Inflammatory macrophage treated with lipopolysaccharide for 4 hours (primary cell): ENCODE data around the gene CIDEC.
"Not testable (repeated sequence)": the region's sequence is repeated elsewhere in the genome, so short reads cannot be mapped to it uniquely, and the experiment has no call there.

Experiments
- DNase-seq: peaks from one replicate; pipeline ENCODE4 v3.0.0-alpha.2; 2020

The CIDEC gene

DNA sequence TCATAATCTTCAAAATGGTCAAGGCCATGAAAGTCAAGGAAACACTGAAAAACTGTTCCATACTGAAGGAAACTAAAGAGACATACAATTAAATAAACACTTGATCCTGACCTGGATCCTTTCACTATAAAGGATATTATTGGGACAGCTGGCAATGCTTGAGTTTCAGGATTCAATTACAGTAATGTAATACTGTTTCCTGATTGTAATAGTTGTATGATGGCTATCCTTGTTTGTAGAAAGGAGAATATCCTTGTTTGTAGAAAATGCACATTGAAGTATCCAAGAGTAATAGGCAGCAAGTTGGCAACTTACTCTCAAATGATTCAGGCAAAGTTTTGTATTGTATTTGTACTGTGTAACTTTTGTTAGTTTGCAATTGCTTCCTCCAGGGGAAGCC, 4.6 kb downstream of the CIDEC start:
- no peak for DNase-seq

DNA sequence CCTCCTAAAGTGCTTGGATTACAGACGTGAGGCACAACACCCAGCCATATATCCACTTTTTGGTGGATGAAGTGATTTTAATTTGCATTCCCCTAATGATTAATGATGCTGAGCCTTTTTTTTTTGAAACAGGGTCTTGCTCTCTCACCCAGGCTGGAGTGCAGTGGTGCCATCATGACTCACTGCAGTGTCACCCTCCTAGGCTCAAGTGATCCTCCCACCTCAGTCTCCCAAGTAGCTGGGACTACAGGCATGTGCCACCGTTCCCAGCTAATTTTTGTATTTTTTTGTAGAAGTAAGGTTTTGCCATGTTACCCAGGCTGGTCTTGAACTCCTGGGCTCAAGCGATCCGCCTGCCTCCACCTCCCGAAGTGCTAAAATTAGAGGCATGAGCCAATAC, 8.0 kb downstream of the CIDEC start:
- DNase-seq: not testable (repeated sequence)

DNA sequence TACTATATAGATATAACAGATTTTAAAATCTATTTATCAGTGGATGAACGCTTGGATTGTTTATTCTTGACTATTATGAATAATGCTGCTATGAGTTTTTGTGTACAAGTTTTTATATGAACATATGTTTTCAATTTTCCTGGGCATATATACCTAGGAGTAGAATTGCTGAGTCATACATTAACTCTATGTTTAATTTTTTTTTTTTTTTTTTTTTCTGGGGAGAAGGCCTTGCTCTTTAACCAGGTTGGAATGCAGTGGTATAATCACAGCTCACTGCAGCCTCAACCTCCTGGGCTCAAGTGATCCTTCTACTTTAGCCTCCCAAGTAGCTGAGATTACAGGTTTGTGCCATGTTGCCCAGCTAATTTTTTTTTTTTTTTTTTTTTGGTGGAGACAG, 9.1 kb downstream of the CIDEC start:
- DNase-seq: no peak

DNA sequence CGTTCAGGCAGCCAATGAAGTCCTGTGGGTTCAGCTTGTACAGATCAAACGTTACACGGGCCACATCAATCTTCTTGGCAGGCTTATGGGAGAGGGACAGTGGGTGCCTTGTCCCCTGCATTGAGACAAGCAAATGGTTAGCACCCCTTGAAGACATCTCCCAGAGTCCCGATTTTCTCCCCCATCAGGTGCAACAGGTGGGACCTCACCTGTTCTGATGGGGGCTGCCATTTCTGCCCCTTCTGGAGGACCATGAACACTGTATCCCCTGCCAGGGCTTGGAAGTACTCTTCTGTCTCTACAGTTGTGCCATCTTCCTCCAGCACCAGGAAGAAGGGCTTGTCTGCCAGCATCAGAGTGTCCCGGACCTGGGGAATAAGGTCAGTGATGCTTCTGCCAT, 10.1 kb downstream of the CIDEC start:
- DNase-seq: no peak

DNA sequence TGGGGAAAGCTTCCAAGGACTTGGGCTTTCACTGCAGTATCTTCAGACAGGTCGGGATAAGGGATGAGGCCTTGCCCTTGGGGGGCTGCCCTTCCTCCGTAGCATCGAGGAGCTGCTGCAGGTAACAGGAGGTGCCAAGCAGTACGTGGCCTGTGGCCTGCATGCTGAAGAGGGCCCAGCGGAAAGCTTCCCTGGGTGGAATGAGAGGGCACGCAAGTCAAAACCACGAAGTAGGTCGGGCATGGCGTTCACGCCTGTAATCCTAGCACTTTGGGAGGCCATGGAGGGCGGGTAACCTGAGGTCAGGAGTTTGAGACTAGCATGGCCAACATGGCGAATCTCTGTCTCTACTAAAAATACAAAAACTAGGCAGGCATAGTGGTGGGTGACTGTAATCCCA, 12.9 kb downstream of the CIDEC start:
- DNase-seq: no peak

DNA sequence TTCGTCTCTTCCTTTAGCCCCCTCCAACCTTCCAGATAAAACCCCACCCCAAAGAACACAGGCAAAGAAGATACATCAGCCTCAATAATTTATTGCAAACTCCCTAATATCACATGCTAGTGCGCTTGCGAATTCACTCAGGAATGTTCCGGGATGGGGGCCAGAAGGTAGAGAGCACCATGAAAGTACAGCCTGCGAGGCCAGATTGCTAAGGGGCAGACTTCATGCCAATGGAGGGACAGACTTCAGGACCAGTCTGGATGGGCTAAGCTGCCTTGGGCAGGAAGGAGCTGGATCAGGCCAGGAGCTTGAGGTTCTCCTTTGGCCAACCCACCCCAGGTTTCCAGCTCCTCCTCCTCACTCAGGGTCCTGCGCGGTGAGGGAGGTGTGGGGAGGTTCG, 13.4 kb downstream of the CIDEC start:
- no peak for DNase-seq

DNA sequence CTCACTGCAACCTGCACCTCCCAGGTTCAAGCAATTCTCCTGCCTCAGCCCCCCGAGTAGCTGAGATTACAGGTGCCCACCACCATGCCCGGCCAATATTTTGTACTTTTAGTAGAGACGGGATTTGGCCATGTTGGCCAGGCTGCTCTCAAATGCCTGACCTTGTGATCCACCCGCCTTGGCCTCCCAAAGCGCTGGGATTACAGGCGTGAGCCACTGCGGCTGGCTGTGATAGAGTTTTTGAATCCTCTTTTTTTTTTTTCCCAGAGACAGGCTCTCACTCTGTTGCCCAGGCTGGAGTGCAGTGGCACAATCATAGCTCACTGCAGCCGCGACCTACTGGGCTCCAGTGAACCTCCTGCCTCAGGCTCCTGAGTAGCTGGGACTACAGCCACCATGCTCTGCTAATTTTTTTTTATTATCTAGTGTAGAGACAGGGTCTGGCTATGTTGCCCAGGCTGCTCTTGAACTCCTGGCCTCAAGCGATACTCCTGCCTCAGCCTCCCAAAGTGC, 14.9 kb downstream of the CIDEC start:
- DNase-seq: not testable (repeated sequence)

DNA sequence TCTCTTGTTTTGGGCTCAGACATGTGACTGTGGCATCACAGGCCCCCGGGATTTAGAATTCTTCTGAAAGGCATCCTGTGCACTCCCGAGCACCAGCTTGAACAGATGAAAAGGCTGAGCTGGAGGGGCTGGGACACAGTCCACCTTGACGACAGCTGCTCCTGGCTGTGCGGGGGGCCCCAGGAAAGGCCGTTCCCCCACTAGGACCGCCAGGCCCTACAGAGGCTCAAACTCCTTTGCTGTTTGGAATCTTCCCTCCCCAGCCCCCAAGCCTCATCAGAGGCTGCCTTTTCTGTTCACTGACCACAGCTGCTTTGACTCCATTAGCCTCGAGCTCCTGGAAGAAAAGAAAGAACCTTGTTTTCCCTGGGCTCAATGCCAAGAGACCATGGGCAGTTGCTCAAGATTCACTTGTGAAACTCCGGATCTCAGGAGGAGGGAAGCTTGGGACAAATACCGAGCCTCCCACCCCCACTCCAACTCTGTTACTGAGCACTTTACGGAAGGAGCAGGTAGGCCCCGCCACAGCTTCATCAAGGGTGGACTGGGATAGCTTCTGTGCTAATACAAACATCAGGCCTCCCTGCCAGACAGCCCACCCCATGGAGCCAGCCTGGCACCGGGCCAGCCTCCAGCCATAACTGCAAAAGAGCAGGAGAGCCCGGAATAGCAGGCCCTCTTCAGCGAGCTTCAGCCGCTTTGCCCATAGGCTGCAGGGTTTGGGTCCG, 15.7 kb downstream of the CIDEC start:
- DNase-seq: peak; percentile 61

DNA sequence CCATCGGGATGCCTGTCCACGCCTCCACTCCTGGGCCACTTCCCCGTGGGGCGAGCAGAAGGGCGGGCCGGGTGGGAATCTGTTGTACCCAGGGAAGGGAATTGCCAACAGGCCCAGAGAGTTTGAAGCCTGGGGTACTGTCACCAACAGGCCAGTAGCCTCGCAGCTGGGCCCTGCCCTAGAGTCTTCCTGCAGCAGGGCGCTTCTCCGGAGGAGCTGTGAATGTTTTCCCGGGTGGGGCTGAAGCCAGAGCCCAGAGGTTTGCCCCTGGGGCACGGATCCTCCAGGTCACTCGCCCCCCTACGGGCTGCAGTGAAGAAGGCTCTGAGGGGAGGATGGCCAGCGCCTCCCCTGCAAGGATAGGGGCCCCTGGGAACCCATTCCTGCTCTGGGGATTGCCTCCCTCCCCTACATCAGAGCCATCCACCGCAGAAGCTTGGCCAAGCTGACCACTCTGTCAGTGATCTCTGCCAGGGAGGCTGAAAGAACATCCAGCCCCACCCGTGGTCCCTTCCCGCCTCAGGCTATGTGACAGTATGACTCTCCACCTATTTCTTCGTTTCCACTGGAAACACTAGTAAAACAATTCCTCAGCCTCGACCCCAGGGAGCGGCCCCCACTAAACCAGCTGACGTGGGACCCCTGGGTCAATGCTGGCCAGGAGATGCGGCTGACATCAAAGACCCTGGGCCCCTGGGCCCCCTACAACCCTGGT, 16.8 kb downstream of the CIDEC start:
- DNase-seq: no peak

DNA sequence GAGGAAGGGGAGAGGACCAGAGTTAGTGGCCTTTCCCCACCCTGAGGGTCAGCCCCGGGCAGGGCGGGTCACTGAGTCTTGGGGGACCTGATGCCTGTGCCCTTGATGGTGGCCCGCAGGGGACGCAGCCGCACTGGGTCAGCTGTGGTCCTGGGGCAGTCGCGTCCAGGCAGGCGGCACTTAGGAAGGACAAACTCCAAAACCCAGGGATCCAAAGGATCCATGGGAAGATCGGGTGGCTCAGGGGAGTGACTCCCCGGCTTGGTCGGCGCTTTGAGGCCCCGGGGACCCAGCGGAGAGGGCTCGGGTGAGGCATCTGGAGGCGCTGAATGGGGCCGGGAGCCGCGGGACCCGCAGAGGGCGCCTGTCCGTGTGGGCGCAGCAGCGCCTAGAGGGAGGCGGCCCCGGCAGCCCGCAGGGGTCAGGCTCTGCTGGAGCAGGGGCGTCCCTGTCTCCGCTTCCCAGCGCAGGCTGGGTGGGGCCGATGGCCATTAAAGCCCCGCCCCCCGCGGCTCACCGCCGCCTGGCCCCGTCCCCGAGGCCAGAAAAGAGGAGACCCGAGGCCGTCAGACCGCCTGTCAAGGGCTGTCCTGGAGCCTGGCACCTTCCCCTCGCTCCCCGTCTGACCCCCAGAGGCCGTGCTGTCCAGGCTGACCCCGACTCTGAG, 17.5 kb downstream of the CIDEC start:
- DNase-seq: peak; percentile 44

DNA sequence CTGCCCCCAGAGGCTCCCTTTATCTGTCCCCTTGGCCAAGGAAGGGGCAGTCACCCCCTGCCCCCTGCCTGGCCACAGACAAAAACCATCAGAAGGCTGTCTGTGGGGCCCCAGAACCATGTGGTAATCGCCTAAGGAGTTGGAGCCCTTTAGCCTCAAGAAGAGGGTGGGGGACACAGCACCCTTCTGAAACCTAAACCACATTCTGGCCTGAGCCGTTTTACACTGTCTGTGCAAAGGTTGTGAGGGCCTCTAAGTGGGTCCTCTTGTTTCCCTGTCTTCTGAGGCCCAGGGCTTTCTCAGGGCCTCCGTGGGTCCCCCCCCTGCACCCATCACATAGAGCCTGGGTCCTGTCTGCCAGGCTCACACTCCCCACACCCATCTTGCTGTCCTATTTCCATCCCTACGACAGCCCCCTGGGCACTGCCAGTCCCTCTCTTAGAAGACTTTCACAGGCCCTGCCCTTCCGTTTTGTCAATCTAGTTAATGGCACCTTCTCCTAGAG, 18.4 kb downstream of the CIDEC start:
- no peak for DNase-seq

DNA sequence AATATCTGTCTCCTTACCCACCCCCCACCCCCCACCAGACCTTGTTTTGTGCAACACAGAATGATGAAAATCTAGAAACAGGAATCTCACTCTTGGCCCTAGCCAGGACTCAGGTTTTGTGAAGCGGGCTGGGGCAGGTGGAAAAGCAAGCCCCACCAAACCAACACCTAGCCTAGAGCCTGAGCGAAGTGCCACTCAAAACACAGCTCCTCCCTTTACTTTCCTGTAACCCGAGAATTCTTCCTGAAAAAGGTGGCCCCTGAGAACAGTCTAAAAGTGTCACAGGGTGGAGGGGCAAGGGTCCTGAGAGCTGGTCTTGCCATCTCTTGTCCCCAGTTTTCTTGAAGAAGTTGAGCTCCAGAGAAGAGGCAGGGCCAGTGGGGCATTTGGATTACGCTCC, 18.9 kb downstream of the CIDEC start:
- DNase-seq: no peak

DNA sequence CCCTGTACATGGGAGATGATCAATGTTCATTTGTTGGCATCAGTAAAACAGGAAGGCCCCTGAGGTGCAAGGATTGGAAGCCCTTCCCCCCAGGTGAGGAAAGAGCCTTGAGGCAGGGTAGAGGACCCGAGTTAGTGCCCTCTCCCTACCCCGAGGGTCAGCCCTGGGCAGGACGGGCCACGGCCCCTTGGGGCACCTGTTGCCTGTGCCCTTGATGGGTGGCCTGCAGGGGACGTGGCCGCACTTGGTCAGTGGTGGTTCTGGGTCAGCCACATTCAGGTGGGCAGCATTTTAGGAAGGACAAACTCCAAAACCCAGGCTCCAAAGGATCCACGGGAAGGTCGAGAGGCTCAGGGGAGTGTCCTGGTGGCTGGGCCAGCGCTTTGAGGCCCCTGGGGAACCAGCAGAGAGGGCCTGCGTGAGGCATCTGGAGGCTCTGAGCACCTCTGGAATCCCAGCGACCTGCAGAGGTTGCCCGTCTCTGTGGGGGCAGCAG, 20.5 kb downstream of the CIDEC start:
- DNase-seq: no peak

DNA sequence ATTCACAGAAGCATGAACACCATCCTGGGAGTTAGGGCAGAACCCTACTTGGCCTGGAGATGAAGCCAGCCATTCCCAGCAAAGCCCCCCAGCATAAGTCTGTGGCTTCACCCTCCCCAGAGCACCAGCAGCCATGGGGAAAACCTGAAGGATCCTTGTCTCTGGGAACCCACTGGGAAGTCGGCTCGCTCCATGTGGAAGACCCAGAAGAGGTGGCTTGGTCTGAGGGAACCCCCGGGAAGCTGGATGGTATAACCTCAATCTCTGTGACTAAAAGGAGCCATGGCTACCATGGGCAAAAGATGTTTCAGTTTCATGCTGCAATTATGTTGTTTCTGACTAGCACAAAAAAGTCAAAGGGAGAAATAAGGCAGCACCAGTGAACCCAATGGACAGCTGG, 24.5 kb downstream of the CIDEC start:
- no peak for DNase-seq

DNA sequence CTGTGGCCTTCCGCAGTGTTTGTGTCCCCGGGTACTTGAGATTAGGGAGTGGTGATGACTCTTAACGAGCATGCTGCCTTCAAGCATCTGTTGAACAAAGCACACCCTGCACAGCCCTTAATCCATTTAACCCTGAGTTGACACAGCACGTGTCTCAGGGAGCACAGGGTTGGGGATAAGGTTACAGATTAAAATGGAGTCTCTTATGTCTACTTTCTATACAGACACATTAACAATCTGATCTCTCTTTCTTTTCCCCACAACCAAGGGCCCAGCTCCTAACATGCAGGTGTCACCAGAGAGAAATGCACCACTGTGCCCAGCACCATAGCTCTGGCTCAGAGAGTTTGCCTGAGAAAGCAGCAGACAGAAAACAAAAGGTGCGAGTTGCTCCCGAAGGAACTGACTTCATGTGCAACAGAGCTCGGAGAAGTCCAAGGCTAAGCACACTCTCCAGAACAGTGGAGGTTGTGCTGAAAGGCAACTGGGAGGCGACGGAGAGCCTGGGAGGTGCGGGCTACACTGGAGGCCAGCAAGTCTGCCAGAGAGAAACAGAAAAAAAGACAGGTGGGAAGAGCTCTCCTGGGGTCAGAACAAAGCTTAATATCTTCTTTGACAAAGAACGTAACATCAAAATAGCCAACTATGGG, 25.6 kb downstream of the CIDEC start:
- not testable (repeated sequence) for DNase-seq

DNA sequence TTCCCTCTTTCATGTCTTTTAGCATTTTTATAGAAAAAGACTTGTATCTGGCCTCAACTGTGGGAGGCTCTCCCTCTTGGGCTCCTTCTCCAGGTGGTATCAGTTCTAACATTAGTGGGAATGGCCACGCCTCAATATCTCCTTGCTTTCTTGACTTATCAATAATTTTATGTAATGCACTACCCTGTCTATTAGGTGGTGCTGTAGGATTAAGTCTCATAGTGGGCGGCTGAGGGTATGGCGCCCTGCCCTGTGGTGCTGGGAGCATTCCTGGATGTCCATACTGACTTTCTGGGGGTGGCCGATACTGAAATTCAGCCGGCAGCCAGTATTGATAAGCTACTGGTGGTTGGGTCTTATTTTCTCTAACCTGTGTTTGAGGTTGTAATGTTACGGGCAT, 27.5 kb downstream of the CIDEC start:
- DNase-seq: no peak

DNA sequence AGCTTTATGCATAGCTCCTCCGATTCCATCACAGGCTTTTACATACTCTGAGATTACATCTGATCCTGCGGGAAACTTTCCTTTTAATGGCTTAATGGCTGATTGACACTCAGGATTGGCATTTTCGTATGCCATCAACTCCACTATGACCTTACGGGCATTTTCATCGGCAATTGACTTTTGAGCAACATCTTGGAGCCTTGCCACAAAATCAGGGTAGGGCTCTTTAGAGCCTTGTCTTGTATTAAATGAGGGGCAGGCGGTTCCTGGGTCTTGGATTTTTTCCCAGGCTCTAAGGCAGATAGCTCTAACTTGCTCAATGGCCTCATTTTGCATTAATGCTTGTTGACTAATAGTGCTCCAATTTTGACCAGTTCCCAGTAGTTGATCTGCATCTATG, 28.1 kb downstream of the CIDEC start:
- not testable (repeated sequence) for DNase-seq

DNA sequence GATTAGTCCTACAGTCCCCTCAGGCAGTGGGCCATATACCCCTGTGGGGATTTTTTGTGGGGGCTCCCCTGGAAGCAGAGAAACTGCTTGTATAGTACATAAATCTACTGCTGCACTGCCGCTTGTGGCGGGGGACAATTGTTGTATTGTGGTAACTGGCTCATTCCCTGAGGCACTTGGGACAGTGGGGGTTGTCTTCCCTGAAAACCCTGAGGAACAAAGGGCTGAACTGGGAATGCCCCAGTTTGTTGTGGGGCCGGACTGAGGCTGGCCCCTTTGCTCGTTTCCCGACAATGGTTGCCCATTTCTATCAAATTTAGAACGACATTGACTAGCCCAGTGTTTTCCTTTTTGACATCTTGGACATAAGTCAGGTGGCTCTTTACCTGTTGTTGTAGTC, 28.7 kb downstream of the CIDEC start:
- not testable (repeated sequence) for DNase-seq

DNA sequence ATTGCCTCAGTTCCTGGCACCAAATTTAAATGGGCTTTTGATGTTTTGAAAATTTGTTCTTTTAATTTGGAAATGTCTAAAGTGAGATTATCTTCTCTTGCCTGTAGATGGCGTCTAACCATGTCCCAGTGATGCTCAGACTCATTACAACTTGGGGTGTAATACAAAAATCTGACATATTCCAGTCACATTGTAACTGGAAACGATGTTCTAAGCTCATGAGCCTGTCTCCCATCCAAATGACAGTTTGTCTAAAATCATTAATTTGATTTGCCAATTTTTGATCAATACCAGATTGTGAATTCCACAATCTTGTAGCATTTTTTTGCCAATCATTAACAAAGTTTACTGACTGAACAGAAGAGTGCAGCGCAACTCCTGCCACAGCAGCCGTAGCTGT, 31.2 kb downstream of the CIDEC start:
- not testable (repeated sequence) for DNase-seq

DNA sequence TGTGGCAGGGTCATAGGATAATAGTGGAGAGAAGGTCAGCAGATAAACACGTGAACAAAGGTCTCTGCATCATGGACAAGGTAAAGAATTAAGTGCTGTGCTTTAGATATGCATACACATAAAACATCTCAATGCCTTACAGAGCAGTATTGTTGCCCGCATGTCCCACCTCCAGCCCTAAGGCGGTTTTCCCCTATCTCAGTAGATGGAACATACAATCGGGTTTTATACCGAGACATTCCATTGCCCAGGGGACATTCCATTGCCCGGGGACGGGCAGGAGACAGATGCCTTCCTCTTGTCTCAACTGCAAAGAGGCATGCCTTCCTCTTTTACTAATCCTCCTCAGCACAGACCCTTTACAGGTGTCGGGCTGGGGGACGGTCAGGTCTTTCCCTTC, 32.2 kb downstream of the CIDEC start:
- not testable (repeated sequence) for DNase-seq

DNA sequence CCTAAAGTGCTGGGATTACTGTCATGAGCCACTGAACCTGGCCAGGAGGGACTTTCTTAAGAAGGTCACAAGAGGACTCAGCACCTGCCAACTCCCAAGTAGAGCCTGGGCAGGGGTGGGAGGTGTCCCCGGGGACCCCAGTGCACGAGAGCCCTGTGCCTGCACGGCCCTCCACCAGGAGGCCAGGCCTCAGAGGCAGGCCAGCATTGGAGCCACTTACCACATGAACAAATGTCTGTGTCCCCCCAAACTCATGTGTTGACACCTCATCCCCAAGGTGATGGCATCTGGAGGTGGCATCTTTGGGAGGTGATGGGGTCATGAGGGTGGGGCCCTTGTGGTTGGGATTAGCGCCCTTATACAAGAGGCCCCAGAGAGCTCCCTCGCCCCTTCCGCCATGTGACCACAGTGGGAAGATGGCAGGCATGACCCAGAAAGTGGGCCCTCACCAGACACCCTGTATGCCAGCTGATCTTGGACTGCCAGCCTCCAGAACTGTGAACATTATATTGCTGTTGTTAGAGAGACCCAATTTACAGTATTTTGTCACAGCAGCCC, 33.0 kb downstream of the CIDEC start:
- DNase-seq: no peak

DNA sequence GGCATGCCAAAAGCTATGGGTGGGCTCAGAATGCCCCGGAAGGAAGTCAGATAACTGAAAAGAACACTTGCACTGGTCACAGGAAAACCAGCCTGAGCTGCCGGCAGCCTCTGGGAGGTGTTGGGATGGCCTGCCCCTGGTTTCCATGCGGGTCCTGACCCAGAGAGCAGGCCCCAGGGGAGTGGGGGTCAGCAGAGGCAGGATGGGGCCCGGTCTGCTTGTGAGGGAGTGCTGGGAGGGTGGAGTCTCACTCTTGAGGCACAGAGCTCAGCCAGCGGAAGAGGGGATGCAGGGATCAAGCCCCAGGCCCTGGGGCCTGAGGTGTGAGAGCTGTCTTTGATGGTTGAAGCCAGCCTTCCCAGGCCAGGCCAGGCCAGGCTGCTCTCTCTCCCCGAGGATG, 33.8 kb downstream of the CIDEC start:
- no peak for DNase-seq
